Measurements from ENCODE around the gene CLPTM1L.

Gene CLPTM1L

DNA sequence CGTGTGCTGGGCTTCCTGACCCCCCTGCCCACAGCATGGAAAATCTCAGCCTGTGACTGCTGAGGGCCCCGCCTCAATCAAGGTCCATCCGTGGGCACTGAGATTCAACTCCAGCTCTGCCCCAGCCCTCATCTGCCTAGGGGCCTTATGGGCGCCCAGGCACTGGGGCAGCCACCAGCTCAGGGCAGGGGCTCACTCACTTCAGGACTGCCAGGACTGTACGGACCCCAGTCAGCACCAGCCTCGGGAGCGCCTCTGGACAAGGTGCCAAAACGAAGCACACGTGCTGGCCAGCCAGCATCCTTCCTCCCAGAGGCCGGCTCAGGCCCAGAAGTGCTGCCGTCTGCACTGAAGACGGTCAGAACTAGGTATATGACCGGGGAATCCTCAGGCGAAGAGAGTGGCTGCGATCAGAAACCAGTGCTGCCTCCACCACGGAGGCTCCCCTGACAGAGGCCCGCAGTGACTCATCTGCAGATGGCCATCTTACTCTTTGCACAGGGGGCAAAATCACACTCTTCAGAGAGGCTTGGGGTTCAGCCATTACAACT, 19.6 kb downstream of the CLPTM1L start:
- no peak for DNase-seq

GRCh38 chr5:1324719-1325190, 20.1 kb downstream of the CLPTM1L start:
- no peak for DNase-seq

DNA sequence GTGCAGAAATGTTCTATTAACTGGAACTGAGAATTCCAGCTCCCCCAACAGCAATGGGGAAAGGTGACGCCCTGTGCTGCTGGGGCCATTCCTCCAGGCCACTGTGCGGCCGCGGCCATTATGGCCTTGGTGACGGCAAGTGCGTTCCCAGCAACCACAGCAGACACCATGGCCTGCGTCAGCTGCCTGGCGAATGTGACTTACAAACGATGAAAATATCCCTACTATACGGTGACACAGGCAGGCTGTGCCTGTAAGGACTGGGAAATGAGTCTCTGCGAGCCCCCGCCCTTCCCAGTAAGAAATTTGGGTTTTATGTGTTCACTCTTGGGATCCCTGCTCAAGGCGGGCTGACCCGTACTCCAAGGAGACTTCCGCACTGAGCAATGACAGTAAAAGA, 20.6 kb downstream of the CLPTM1L start:
- DNase-seq: no peak

DNA sequence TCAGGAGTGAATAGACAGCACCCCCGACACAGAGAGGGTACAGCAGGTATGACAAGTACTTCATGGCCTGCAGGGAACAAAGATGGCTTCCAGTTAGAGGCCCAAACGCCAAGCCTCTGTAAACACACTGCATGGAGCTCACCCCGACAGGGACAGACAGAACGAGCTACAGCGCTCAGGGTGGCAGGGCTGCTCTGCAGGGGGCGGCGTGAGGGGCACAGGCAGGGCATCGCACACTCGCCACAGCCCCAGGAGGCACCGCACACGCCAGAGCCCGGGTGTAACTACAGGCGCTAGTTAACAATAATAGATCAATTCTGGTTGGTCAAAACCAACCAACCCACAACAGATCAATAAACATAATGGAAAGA, 21.1 kb downstream of the CLPTM1L start:
- DNase-seq: no peak

GRCh38 chr5:1322955-1323802, 21.7 kb downstream of the CLPTM1L start:
- no peak for DNase-seq

DNA sequence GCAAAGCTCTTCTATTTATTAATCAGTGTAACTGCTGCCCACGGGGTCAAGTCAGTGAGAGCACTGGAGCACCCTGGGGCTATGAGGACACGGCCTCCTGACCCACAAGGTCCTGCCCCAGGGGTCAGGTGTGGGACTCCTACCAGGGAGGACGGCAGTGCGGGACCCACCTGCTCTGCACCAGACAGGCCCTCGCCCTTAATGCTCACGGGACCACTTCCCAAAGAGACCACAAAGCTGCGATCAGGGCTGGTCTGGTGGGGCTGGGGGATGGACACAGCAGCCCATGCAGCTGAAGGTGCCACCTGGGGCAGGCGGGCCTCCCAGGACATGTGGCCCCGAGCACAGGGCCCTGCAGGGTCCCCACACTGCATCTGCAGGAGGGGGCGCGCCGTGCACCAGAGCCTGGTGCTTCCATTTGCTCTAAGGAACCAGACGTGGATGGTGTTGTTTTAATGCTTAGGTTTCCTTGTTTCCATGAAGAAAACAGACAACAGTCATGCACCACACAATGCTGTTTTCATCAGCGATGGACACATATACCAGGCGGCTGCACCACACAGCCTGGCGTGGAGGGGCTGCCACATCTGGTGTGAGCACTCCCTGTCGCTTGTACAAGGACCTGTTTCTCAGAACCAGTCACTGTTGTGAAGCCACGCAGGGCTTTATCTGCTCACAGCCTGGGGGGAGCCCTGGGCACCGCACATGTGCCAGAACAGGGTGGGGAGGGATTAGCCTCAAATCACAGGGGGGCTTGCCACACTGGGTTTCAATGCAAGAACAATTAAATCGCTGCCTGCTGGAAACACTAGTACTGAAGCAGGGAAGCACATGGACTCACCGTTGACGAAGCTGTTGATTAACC, 22.6 kb downstream of the CLPTM1L start:
- DNase-seq: no peak

DNA sequence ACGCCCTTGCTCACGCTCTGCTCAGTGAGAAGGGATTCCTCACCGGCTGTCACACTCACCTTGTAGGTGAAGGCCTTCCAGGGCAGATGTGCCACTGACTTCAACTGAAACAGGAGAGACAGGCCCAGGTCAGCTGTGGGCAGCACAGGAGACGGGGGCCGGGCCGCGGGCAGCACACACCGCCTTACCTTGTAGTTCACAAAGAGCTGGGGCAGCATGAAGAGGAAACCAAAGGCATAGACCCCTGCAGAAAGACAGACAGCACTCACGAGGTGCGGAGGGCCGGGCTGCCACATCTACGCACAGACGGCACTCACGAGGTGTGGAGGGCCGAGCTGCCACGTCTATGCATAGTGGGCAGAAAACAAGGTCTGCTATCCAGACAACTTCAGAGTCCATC, 23.3 kb downstream of the CLPTM1L start:
- DNase-seq: no peak

- no peak for DNase-seq
These were observed 24.2 kb downstream of the CLPTM1L start for GRCh38 chr5:1320436-1321344.

GRCh38 chr5:1319436-1320256, 25.3 kb downstream of the CLPTM1L start:
- no peak for DNase-seq

DNA sequence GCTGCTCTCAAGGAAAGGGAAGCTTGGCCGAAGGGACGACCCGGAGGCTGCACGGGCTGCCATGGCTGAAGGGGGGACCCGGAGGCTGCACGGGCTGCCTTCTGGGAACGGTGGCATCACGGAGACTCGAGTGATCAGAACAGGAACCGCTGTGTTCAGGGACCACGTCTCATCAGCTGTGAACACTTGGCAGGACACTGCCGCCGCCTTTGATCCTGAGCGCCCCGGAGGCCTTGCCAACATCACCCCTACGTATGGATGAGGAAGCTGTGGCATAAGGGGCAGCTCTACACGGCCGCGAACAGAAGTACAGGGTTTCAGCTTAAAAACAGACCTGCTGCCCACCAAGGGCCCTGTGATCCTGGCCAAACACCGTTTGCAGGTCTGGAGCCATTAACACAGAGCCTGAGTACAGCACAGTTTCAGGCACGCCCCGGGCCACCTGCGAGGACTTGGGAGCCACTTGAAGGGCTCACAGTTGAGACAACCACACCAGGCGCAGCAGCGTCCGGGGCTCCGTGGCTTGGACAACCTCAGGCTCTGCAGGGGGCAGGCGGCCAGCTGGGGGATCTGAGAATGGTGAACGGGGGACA, 26.1 kb downstream of the CLPTM1L start:
- no peak for DNase-seq

DNA sequence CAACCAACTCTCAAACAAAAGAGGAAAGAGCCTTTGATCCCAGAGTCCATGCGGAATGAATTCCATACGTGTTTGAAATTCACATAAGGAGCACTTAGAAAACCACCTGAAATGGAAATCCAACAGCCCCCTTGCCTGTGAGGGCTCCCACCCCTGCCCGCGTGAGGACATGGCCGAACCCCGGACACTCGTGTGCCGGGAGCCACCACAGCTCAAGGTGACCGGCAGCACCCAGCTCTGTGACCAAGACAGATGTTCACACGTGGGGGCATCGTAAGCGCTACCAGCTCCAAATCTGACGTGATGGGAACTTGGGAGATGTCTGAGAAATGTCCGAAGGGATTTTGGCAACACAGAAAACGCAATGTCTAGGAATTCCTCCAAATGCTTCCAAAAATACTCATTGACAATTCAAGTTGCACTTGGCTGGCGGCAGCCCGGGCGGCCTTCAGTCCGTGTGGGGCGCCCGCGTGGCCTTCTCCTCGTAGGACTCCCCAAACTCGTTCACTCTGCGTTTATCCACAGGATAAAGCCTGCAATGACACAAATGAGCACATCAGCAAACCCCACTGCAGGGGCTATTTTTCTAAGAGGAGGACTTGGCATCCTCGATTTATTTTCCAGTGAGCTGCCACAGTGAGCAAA, 26.9 kb downstream of the CLPTM1L start:
- DNase-seq: no peak

- DNase-seq: peak; percentile 55
These were observed 28.1 kb downstream of the CLPTM1L start for GRCh38 chr5:1316588-1317340.

DNA sequence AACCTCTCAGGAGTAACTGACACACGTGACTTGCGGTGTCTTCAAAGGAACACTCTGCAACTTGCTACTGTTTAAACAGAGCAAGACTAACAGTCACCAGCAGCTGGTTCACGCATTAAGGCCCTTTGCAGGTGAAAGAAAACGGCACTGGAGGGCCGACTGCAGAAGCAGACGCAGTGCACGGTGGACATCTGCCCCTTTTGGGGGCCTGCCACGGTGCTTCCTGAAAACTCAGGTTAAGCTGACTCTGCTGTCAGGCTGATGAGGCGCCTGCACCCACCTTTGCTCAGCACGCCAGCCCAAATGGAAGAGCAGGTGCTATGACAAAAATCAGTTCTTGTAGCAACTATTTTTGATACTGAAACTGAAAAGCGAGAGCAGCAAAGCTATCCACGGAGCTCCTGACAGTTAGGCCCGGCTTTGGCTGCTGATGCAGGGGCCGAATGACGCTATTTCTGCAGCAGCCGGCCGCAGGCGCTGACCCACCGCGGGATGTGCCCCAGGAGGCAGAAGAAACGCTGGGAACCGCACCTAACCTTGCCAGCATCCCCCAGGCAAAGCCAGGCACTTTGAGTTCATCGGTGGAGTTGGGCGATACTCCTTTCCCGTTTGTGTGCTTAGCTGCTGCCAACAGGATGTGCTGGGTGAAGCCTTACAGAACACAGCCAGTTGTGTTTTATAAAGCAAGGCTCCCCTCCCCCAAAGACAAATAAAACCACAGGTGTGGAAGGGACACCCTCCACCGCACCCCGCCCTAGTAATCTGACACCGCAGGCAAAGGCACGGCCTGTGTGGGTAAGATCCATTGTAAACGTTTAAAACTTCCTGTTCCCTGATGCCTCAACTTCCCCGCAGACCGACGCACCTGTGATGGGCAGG, 29.0 kb downstream of the CLPTM1L start:
- peak; percentile 94 for DNase-seq

DNA sequence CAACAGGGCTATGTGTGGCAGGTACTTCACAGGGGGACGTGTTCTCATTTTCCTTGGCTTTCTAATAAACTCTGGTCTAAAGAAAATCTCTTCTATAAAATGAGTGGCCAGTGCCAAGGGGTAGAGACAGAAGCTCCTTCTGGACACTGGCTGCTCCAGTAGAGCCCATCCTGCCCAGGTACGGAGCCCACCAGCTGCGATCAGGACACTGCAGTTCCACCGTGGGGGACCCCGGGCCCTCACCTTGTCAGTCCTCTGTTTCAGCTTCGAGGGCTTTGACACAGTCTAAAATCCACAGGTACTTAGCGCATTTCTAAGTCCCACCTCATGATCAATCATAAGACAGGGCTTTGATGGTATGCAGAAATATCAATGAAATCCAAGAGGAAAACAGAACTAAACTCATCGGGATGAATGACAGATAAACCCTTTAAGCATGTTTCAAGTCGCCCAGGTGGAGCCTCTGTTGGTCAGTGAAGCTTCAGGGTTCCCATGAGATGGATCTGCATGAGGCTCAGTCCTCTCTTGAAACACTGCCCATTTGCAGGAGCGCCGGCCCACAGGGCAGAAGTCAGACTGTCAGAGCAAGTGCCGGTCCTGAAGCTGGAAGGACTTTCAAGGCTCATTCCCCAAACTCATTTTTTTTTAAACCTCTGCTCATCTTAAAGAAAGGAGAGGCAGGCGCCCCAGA, 29.7 kb downstream of the CLPTM1L start:
- DNase-seq: no peak

DNA sequence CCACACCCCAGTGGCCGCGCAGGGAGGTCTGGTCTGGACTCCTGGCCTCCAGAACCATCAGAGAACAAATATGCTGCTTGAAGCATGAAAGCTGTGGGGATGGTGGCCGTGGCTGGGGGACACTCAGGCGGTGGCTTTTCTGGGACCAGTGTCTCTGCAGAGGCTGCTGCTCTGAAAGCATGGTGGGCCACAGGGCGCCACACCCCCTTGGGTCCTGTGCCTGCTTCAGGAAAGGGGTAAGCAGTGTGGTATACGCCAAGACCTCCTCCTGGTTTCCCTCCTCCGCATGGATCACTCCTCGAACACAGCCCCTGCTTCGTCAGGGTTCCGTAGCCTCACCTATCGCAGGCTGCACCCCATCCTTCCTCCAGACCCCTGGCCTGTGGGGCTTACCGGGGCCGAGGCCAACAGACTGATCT, 30.3 kb downstream of the CLPTM1L start:
- DNase-seq: no peak

DNA sequence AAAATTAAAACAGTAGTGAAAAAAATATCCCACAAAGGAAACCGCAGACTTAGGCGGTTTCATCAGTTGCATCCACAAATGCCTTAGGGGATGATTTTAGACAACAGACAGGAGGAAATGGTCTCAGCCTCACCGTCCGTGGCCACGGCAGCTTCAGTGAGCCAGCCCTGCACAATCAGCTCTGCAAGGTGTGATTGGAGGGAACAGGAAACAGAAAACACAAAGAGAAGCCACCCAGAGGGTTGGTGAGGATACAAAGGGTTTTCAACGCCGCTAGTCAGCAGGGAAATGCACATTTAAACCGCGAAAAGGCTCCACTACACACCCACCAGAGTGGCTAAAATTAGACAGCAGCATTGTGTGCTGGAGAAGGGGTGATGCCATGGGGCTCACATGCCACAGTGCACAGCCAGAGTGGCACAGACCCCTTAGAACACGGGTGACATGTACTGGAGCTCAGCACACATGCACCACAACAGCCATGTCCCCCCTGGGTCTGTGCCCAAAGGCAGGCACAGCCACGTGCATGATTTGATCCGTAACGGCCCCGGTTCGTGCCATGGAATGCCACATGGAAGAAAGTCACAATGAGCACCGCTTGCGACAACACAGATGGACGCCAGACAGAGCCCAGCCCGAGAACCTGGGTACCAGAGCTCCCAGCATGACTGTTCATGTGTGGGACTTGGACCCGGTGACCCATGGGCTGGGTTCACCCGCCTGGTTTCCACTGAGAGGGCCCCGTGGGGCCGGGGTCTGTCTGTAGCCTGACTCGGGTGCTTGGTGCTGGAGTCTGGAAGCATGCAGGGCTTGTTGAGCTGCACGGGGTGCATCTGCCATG, 31.7 kb downstream of the CLPTM1L start:
- no peak for DNase-seq

DNA sequence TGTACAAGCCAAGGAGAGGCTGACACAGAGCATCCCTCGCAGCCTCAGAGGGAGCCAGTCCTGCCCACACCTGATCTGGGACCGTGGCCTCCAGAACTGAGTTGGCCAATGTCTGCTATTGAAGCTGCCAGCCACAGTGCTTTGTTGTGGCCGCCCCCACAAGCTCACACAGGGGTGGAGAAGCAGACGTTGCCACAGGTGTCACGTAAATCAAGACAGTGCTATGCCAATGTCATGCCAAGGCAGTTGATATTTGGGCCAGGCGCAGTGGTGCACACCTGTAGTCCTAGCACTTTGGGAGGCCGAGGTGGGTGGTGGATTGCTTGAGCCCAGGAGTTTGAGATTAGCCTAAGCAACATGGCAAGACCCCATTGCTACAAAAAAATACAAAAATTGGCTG, 32.7 kb downstream of the CLPTM1L start:
- no peak for DNase-seq

Data from NCI-H1092 treated with DMSO at 0.1 percent for 48 hours (cell line).